ENCODE data around the gene ADAM22.

Gene ADAM22

DNA sequence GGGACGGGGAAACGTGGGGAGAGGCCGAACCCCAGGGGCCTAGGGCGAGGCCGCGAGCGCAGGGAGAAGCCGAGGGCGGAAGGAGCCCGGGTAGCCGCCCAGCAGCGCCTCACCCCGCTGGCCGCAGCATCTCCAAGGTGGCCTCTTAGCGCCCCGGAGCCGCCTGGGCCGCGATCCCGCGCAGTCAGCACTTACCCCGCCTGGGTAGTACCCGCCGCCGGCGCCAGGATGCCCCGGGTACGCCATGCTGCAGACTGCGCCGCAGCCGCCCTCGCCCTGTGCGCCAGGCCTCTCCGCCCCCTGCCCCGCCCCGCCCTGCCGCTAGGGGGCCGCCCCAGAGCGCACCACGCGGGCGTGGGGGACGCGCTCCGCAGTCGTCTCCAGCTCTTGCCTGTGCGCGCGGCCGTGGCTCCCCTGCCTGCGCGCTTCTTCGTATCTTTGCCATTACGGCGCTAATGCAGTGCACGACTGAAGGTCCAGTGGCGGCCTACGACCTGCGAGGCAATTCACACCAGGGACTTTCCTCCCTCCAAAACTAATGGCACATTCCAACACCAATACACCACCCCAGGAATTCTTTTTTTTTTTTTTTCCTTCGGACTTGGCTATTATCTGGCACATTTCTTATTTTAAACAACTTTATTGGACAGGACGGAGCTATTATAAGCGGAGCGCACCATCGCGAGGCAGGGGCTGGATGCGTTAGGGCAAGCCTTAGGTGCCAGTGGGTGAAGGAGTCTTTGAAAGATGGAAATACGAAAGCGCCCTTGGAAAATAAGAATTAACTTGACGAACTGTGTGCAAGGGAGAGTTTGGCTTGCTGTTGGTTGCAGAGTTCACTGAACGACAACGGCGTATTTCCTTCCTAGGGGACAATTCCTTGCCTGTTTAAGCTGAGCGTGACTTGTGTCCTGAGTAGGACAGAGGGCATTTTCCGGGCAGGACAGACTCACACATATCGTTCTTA, 286.0 kb downstream of the ADAM22 start, which contains the start of gene SRI:
TSS of gene SRI (minus strand) at position 258 of the 967 bp plus-strand sequence. CDS start at position 246, 12 bp downstream.
- peak; percentile 90 for DNase-seq

DNA sequence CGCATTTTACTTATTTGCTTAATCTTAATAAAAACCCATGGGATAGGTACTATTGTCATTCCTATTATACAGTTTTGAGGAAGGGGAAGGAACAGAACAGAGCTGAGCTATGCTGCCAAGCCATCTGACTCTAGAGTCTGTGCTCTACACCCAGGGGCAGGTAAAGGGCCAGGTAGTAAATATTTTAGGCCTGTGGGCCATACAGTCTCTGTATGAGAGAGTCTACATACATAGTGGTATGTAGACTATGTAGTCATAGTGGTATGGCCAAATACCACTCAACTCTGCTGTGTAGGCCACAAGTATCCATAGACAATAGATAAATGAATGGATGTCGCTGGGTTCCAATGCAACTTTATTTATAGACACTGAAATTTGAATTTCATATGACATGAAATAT, 289.2 kb downstream of the ADAM22 start:
- no peak for DNase-seq

GRCh38 chr7:88224601-88225275, 290.7 kb downstream of the ADAM22 start:
- DNase-seq: no peak

GRCh38 chr7:88226201-88226600, 292.1 kb downstream of the ADAM22 start:
- DNase-seq: no peak

- no peak for DNase-seq
These were observed 292.9 kb downstream of the ADAM22 start for GRCh38 chr7:88226886-88227516.

DNA sequence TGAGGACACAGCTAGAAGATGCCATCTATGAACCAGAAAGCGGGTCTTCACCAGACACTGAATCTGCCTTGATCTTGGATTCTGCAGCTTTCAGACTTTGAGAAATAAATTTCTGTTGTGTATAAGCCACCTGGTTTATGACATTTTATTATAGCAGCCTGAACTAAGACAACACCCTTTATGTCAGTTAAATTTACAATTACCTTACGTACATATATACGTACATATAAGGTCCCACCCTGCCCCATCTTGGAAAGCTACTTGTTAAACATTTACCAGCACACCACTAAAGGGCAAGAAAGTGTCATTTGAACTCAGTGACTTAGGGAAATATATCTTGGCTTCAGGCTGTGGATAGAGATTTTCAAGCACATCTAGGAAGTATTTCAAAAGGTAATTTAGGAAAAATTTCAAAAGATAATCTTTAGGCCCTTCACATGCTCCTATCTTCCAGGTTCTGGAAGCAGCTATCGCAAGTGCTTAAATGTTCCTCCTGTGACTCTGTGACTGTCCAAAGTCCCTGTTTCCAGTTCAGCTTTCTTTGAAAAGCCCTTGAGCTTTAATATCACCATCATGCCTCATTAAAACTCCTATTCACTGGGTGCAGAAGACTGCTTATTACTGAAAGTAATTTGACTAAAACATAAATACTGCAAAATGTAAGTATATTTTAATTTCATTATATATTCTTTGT, 295.4 kb downstream of the ADAM22 start:
- DNase-seq: no peak

DNA sequence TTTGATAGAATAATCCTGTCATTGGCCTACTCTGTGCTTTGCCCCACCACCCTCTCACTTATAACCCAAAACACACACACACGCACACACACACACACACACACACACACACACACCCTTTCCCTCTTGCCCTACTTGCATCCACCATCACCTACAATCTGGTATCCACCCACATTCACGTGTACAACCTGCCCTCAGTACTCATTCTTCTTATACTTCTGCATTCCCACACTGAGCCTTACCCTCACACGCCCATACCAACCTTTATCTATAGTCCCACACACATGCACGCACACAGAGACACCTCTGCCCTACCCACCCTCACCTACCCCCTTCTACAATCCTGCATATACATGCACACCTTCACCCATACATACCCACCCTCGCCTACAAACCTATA, 296.6 kb downstream of the ADAM22 start:
- no peak for DNase-seq

DNA sequence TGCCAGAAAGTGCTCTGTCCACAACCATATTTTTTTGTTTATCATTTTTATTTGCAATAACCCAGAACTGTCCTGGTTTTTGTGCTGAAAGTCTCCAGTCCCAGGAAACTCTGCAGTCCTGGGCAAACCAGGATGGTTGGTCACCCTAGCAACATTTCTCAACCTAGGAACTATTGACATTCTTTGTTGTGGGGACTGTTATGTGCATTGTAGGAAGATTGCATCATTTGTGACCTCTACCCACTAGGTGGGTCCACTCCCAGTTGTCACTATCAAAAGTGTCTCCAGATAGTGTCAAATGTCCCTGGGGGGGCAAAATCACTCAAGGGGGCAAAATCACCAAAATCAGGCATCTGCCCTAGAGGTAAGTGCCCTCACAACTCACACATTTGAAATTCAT, 299.8 kb downstream of the ADAM22 start:
- DNase-seq: no peak

GRCh38 chr7:88239852-88240251, 305.8 kb downstream of the ADAM22 start:
- DNase-seq: no peak

GRCh38 chr7:88243345-88243909, 309.4 kb downstream of the ADAM22 start:
- DNase-seq: no peak

- no peak for DNase-seq
These were observed 310.2 kb downstream of the ADAM22 start for GRCh38 chr7:88244258-88244657.
